Transverse colon (tissue), 4 donors: ENCODE data around the gene VSX1. TPM values are rescaled to one million over a fixed set of nuclear protein-coding genes. Genes with fewer than 3 reads are reported as not detected.

Source experiments
- DNase-seq: peaks from one replicate; pipeline ENCODE4 v3.0.0-alpha.2; 2019
- H3K27ac ChIP-seq, 4 donors: fragments of 200-600 bp; sonication (generic); 2 replicates each; pipeline ENCODE4 v1.5.1; 2016 to 2018; ENCODE audit warnings: inconsistent platforms in 4 of 4
- H3K27me3 ChIP-seq: fragments of 200-600 bp; sonication (generic); 2 replicates; pipeline ENCODE4 v1.5.1; 2017; ENCODE audit warnings: inconsistent platforms
- H3K36me3 ChIP-seq, 4 donors: fragments of 200-600 bp; sonication (generic); 2 replicates each; pipeline ENCODE4 v1.5.1; 2017 to 2019; ENCODE audit warnings: inconsistent platforms in 4 of 4
- H3K4me1 ChIP-seq, 4 donors: fragments of 200-600 bp; sonication (generic); 2 replicates each; pipeline ENCODE4 v1.5.1; 2017 to 2020; ENCODE audit warnings: inconsistent platforms in 4 of 4
- H3K4me3 ChIP-seq, 4 donors: fragments of 200-600 bp; sonication (generic); 1 replicate in 1 of 4; 2 replicates in 3 of 4; pipeline versions ENCODE4 v1.5.1 to v1.6.1; 2017 to 2019; ENCODE audit warnings: inconsistent platforms in 4 of 4
- H3K9me3 ChIP-seq, 2 donors: fragments of 200-600 bp; sonication (generic); 2 replicates each; pipeline ENCODE4 v1.5.1; 2017 to 2019; ENCODE audit warnings: inconsistent platforms in 2 of 2
- CTCF ChIP-seq, 5 experiments: fragments of 200-600 bp in 3 of 5; fragments of 450-650 bp in 2 of 5; sonication (generic) in 3 of 5; IDR thresholded peaks; 1 replicate in 2 of 5; 2 replicates in 3 of 5; pipeline ENCODE4 v1.5.1; 2016 to 2017; ENCODE audit warnings: antibody characterized with exemption in 5 of 5, inconsistent platforms in 3 of 5, mild to moderate bottlenecking in 2 of 5, moderate library complexity in 1 of 5
- EP300 ChIP-seq: sonication (generic); formaldehyde crosslinking; IDR thresholded peaks from one replicate; pipeline ENCODE4 v1.6.1; 2017; ENCODE audit warnings: antibody characterized with exemption, low read depth
- POLR2A ChIP-seq: fragments of 450-650 bp; IDR thresholded peaks from one replicate; pipeline ENCODE4 v1.6.1; 2016; ENCODE audit warnings: antibody characterized with exemption, mild to moderate bottlenecking, moderate library complexity
- POLR2AphosphoS5 ChIP-seq, 3 donors: sonication (generic); formaldehyde crosslinking; IDR thresholded peaks; one replicate each; pipeline ENCODE4 v1.6.1; 2016; ENCODE audit warnings: antibody characterized with exemption in 3 of 3
- WGBS, 2 donors: methylation state at CpG; one replicate each; pipeline ENCODE4 v1.1.5; 2018; ENCODE audit warnings: low coverage in 1 of 2; 5-methylcytosine and 5-hydroxymethylcytosine counted together
- in situ Hi-C, 4 donors: fragments of 200-750 bp; cut with MboI; loops; one replicate each; pipeline versions ENCODE4 v1.15.0 to v1.15.1; 2017; ENCODE audit warnings: low sequenced_read_pairs in 3 of 4, low pct_ligation_motif_present in 1 of 4, low pct_unique_long_range_greater_than_20kb in 1 of 4
- intact Hi-C: fragments of 100-400 bp; cut with DNase I; formaldehyde crosslinking; loops from one replicate; pipeline ENCODE4 v1.15.1; 2023; ENCODE audit warnings: low total_unique reads
- total RNA-seq, 4 donors: library from RNA; depleted of rRNA; stranded (reverse); fragments of >200 nt; gene quantifications; one replicate each; pipeline ENCODE4 v1.1.0, GENCODE V29; 2016

VSX1 gene
- total RNA-seq, 4 donors from 2014 or later = 0.16 TPM; not detected in 3

- TF ChIP-seq POLR2AphosphoS5 (IDR thresholded peaks at IDR 0.05) (peak in 1 of 3 donors; percentile 25), EP300 (no peak)
- WGBS, 2 donors = 46 to 73% methylated on average over 3 to 29 of the region's 29 CpGs
- Histone ChIP-seq H3K36me3 (no peaks in the 10 kb centered on the region), H3K4me1 (peaks cover 34 to 52% (median 46%) of the 10 kb centered on the region in 4 donors), H3K27ac (peak overlapping the region; percentile 70 to 79 (median 76)), H3K27me3 (no peaks in the 10 kb centered on the region), H3K4me3 (no peak overlapping the region), H3K9me3 (no peaks in the 10 kb centered on the region)
- peak; percentile 52 for DNase-seq
- intact Hi-C loops = no loop called here
- in situ Hi-C loops = no loop called here
Observed at GRCh38 chr20:25032478-25033264, 49.3 kb downstream of the VSX1 start.

- peak overlapping the region; percentile 70 to 79 (median 76) for H3K27ac ChIP-seq
- no peaks in the 10 kb centered on the region for H3K36me3 ChIP-seq
- H3K27me3 ChIP-seq = no peaks in the 10 kb centered on the region
- DNase-seq = no peak
- no peak overlapping the region for H3K4me3 ChIP-seq
- in situ Hi-C loops (no loop called here), intact Hi-C loops (no loop called here)
- TF ChIP-seq CTCF (IDR thresholded peaks at IDR 0.05) (no peak), EP300 (no peak), POLR2A (no peak), POLR2AphosphoS5 (IDR thresholded peaks at IDR 0.05) (no peak)
- H3K9me3 ChIP-seq = no peaks in the 10 kb centered on the region
- WGBS, 2 donors = 98% methylated on average over 16 of the region's 16 CpGs; no CpG with 5 or more reads in 1 of the 2 donors
- peaks cover 28 to 46% (median 40%) of the 10 kb centered on the region in 4 donors for H3K4me1 ChIP-seq
Observed at GRCh38 chr20:25032065-25032477, 49.9 kb downstream of the VSX1 start.

GRCh38 chr20:25031241-25031640 lies 50.7 kb downstream of the VSX1 start:
- no peak for DNase-seq
- intact Hi-C loops (no loop called here), in situ Hi-C loops (no loop called here)
- no peak overlapping the region for H3K4me3 ChIP-seq
- H3K27me3 ChIP-seq = no peaks in the 10 kb centered on the region
- H3K9me3 ChIP-seq = no peaks in the 10 kb centered on the region
- no peak overlapping the region for H3K27ac ChIP-seq
- WGBS, 2 donors = 58 to 93% methylated on average over 3 of the region's 3 CpGs
- TF ChIP-seq CTCF (IDR thresholded peaks at IDR 0.05) (no peak), POLR2A (no peak), POLR2AphosphoS5 (IDR thresholded peaks at IDR 0.05) (no peak), EP300 (no peak)
- H3K4me1 ChIP-seq = peaks cover 22 to 37% (median 32%) of the 10 kb centered on the region in 4 donors
- no peaks in the 10 kb centered on the region for H3K36me3 ChIP-seq

GRCh38 chr20:25030649-25031207 lies 51.2 kb downstream of the VSX1 start:
- Histone ChIP-seq H3K36me3 (no peaks in the 10 kb centered on the region), H3K27ac (no peak overlapping the region), H3K27me3 (no peaks in the 10 kb centered on the region), H3K4me1 (peaks cover 22 to 32% (median 27%) of the 10 kb centered on the region in 4 donors), H3K4me3 (no peak overlapping the region), H3K9me3 (no peaks in the 10 kb centered on the region)
- WGBS, 2 donors = 96 to 100% methylated on average over 3 to 8 of the region's 8 CpGs
- in situ Hi-C loops (no loop called here), intact Hi-C loops (no loop called here)
- DNase-seq = no peak
- TF ChIP-seq POLR2AphosphoS5 (IDR thresholded peaks at IDR 0.05) (no peak), POLR2A (no peak), CTCF (IDR thresholded peaks at IDR 0.05) (no peak), EP300 (no peak)
